Gastroesophageal sphincter (tissue), 4 donors: ENCODE measurements around the gene MGRN1. TPM values are rescaled to one million over a fixed set of nuclear protein-coding genes. Genes with fewer than 3 reads are reported as not detected.

Experiments
- ATAC-seq: fragments of 150-250 bp; one replicate; pipeline ENCODE4 v1.9.1; 2016; ENCODE audit warnings: mild to moderate bottlenecking, moderate library complexity
- H3K27ac ChIP-seq, 4 donors: fragments of 200-600 bp; sonication (generic) in 3 of 4; 1 replicate in 3 of 4; 2 replicates in 1 of 4; pipeline ENCODE4 v1.5.1; 2016 to 2019
- H3K27me3 ChIP-seq: fragments of 200-600 bp; sonication (generic); one replicate; pipeline ENCODE4 v1.5.1; 2019
- H3K36me3 ChIP-seq, 2 donors: fragments of 200-600 bp; sonication (generic); one replicate each; pipeline ENCODE4 v1.5.1; 2019; ENCODE audit warnings: control low read depth in 1 of 2
- H3K4me1 ChIP-seq, 3 donors: fragments of 200-600 bp; sonication (generic); 1 replicate in 2 of 3; 2 replicates in 1 of 3; pipeline ENCODE4 v1.5.1; 2016 to 2019; ENCODE audit warnings: control low read depth in 2 of 3
- H3K4me3 ChIP-seq, 2 donors: fragments of 200-600 bp; sonication (generic); one replicate each; pipeline ENCODE4 v1.5.1; 2019; ENCODE audit warnings: mild to moderate bottlenecking in 1 of 2, moderate library complexity in 1 of 2
- H3K9me3 ChIP-seq, 3 donors: fragments of 200-600 bp; sonication (generic); one replicate each; pipeline ENCODE4 v1.5.1; 2017 to 2019; ENCODE audit warnings: control low read depth in 2 of 3
- CTCF ChIP-seq, 4 experiments: fragments of 200-600 bp in 2 of 4; fragments of 450-650 bp in 2 of 4; sonication (generic) in 1 of 4; IDR thresholded peaks; one replicate each; pipeline ENCODE4 v1.5.1; 2017 to 2019; ENCODE audit warnings: antibody characterized with exemption in 4 of 4, mild to moderate bottlenecking in 2 of 4, moderate library complexity in 2 of 4
- EP300 ChIP-seq: sonication (generic); formaldehyde crosslinking; IDR thresholded peaks from one replicate; pipeline ENCODE4 v1.6.1; 2017; ENCODE audit warnings: antibody characterized with exemption, mild to moderate bottlenecking
- POLR2A ChIP-seq, 2 donors: fragments of 450-650 bp; IDR thresholded peaks; one replicate each; pipeline ENCODE4 v1.6.1; 2017; ENCODE audit warnings: antibody characterized with exemption in 2 of 2, mild to moderate bottlenecking in 2 of 2, moderate library complexity in 1 of 2
- POLR2AphosphoS5 ChIP-seq: sonication (generic); formaldehyde crosslinking; IDR thresholded peaks from one replicate; pipeline ENCODE4 v1.6.1; 2017; ENCODE audit warnings: antibody characterized with exemption
- WGBS, 2 donors: methylation state at CpG; one replicate each; pipeline ENCODE4 v1.1.5; 2018; ENCODE audit warnings: low coverage in 1 of 2; 5-methylcytosine and 5-hydroxymethylcytosine counted together
- total RNA-seq, 4 donors: library from RNA; depleted of rRNA; stranded (reverse); fragments of >200 nt; gene quantifications; one replicate each; pipeline ENCODE4 v1.1.0, GENCODE V29; 2016

The MGRN1 gene
- total RNA-seq, 4 donors from 2014 or later, result 29.2 to 67.0 (median 40.5) TPM

GRCh38 chr16:4668313-4668960 is 43.8 kb downstream of the MGRN1 start:
- no peaks in the 10 kb centered on the region for H3K9me3 ChIP-seq
- WGBS, 2 donors, result 86% methylated on average over 10 of the region's 10 CpGs
- peaks cover 0 to 18% (median 0%) of the 10 kb centered on the region in 3 donors for H3K4me1 ChIP-seq
- no peak for TF ChIP-seq POLR2AphosphoS5
- TF ChIP-seq CTCF (IDR thresholded peaks at IDR 0.05), result no peak
- no peak for TF ChIP-seq EP300
- no peak for TF ChIP-seq POLR2A (IDR thresholded peaks at IDR 0.05)
- no peak overlapping the region for H3K27ac ChIP-seq
- no peaks in the 10 kb centered on the region for H3K27me3 ChIP-seq
- H3K36me3 ChIP-seq, result peaks cover 0 to 99% of the 10 kb centered on the region in 2 donors
- H3K4me3 ChIP-seq, result no peak overlapping the region
- ATAC-seq, result no peak

GRCh38 chr16:4673387-4674046 is 48.9 kb downstream of the MGRN1 start:
- Histone ChIP-seq H3K36me3 (peaks cover 0 to 96% of the 10 kb centered on the region in 2 donors), H3K4me3 (no peak overlapping the region), H3K27ac (no peak overlapping the region), H3K4me1 (no peaks in the 10 kb centered on the region), H3K27me3 (no peaks in the 10 kb centered on the region), H3K9me3 (no peaks in the 10 kb centered on the region)
- ATAC-seq, result no peak
- WGBS, 2 donors, result 83 to 88% methylated on average over 8 to 9 of the region's 33 CpGs
- TF ChIP-seq EP300 (no peak), CTCF (IDR thresholded peaks at IDR 0.05) (no peak), POLR2A (IDR thresholded peaks at IDR 0.05) (no peak), POLR2AphosphoS5 (no peak)

GRCh38 chr16:4674926-4675530 is 50.4 kb downstream of the MGRN1 start:
- Histone ChIP-seq H3K27ac (no peak overlapping the region), H3K36me3 (peaks cover 0 to 96% of the 10 kb centered on the region in 2 donors), H3K4me3 (no peak overlapping the region), H3K4me1 (peaks cover 0 to 12% (median 0%) of the 10 kb centered on the region in 3 donors), H3K9me3 (no peaks in the 10 kb centered on the region), H3K27me3 (no peaks in the 10 kb centered on the region)
- TF ChIP-seq EP300, result no peak
- no peak for TF ChIP-seq POLR2AphosphoS5
- TF ChIP-seq POLR2A (IDR thresholded peaks at IDR 0.05), result no peak
- no peak for TF ChIP-seq CTCF (IDR thresholded peaks at IDR 0.05)
- WGBS, 2 donors, result 92 to 100% methylated on average over 2 to 9 of the region's 9 CpGs
- ATAC-seq, result no peak

- no peaks in the 10 kb centered on the region for H3K27me3 ChIP-seq
- peaks cover 0 to 96% of the 10 kb centered on the region in 2 donors for H3K36me3 ChIP-seq
- H3K9me3 ChIP-seq, result no peaks in the 10 kb centered on the region
- WGBS, 2 donors, result 65 to 76% methylated on average over 3 to 10 of the region's 23 CpGs
- TF ChIP-seq POLR2AphosphoS5, result no peak
- TF ChIP-seq EP300, result no peak
- no peak for TF ChIP-seq POLR2A (IDR thresholded peaks at IDR 0.05)
- TF ChIP-seq CTCF (IDR thresholded peaks at IDR 0.05), result no peak
- H3K4me3 ChIP-seq, result no peak overlapping the region
- no peak for ATAC-seq
- peaks cover 0 to 18% (median 5%) of the 10 kb centered on the region in 3 donors for H3K4me1 ChIP-seq
- no peak overlapping the region for H3K27ac ChIP-seq
Measured at GRCh38 chr16:4675864-4676786, 51.5 kb downstream of the MGRN1 start.
